ENCODE results near the gene CSGALNACT2.
"Not testable (repeated sequence)": the region's sequence is repeated elsewhere in the genome, so short reads cannot be mapped to it uniquely, and the experiment has no call there.

CSGALNACT2 gene

DNA sequence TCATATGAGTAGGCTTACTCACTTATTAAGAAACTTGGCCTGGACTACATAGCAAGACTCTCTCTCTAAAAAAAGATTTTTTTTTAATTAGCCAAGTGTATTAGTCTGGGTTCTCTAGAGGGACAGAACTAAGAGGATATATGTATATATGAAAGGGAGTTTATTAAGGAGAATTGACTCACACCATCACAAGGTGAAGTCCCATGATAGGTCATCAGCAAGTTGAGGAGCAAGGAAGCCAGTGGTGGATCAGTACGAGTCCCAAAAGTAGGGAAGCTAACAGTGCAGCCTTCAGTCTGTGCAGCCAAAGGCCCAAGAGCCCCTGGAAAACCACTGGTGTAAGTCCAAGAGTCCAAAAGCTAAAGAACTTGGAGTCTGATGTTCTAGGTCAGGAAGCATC is 7.7 kb downstream of the CSGALNACT2 start:
- not testable (repeated sequence) for DNase-seq

GRCh38 chr10:43151371-43151770 is 13.1 kb downstream of the CSGALNACT2 start:
- no peak for DNase-seq

GRCh38 chr10:43153901-43154300 is 15.7 kb downstream of the CSGALNACT2 start:
- DNase-seq = no peak

- DNase-seq = no peak
These were observed 17.0 kb downstream of the CSGALNACT2 start for GRCh38 chr10:43155221-43155620.

- no peak for DNase-seq
These were observed 17.5 kb downstream of the CSGALNACT2 start for GRCh38 chr10:43155741-43156140.

- no peak for DNase-seq
These were observed 18.5 kb downstream of the CSGALNACT2 start for GRCh38 chr10:43156590-43157341.

DNA sequence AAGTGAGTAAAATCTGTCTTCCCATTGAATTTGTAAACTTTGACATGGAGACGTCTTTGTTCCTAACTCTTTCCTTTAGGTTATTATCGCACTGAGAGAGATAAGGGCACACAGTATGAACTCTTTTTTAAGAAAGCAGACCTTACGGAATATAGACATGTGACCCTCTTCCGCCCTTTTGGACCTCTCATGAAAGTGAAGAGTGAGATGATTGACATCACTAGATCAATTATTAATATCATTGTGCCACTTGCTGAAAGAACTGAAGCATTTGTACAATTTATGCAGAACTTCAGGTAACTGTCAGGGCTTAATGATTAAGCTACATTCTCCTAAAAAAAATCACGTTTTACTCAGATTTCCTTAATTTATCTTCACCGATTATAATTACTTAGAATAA is 20.4 kb downstream of the CSGALNACT2 start:
- DNase-seq = no peak

DNA sequence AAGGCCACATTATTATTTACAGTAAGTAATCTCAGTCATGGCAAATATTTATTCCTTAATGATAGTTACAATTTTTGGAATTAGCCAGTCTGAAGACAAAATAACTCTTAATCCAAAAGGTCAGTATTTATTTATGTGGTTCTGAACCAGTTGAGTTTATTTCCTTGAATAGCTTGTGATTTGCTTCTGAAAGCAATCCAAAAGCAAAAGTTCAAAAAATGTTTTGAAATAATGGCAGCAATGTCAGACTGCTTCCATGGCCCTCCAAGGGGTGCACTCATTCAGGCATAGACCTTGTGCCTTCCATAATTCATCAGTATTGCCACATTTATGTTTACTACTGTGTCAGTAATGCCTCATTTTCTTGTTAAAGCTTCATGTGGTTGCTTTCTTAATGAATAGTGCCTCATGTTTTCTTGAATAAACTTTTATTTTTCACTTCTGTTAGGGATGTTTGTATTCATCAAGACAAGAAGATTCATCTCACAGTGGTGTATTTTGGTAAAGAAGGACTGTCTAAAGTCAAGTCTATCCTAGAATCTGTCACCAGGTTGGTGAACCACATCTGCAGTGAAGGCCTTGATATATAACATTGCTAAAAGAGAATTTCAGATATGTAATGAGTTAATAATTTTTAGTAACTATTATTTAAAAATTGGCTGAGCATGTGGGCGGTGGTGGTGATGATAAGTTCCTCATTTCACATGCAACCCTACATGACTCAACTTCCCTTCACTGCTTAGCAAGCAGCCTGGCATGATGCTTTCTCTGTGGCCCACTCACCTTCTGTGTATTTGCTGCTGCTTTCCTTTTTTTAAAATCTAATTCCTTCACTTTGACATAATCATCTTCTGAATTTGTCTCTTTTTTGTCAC is 22.0 kb downstream of the CSGALNACT2 start:
- DNase-seq = peak; percentile 61

DNA sequence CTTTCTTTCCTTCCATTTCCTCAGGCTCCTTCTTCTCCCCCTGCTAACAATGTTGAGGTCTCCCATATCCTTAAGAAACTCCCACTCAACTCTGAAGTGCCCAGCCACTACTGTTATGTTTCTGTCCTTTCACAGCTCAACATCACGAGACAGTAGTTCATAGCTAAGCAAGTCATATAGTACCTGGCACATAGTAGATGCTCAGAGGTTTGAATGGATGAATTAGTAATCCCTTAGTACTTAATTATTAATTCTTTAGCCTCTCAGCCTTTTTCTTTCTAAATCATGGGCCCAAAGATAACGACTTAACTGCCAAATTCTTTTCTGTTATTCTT is 22.6 kb downstream of the CSGALNACT2 start:
- peak; percentile 4 for DNase-seq

- DNase-seq = no peak
These were observed 24.4 kb downstream of the CSGALNACT2 start for GRCh38 chr10:43162604-43163003.

- DNase-seq = no peak
These were observed 28.1 kb downstream of the CSGALNACT2 start for GRCh38 chr10:43166207-43166879.

GRCh38 chr10:43166880-43167497 is 28.7 kb downstream of the CSGALNACT2 start:
- no peak for DNase-seq

- no peak for DNase-seq
These were observed 29.2 kb downstream of the CSGALNACT2 start for GRCh38 chr10:43167498-43167889.

DNA sequence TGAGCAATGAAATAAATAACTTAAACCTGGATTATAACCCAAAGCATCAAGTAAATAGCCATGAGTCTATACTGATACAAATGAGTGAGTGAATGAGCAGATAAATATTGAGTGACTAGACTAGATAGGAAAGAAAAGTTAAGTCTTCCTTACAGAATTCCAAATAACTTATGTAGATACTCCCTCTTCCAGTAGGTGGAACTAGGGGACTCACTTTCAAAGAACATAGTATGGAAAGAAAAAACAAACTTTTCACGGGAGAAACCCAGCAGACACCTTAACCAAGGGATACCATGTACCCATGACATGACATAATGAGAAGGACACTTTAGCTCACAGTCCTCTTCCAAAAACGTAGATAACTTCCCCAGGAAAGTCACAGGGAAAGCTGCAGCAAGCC is 32.2 kb downstream of the CSGALNACT2 start:
- DNase-seq = no peak

GRCh38 chr10:43172645-43173044 is 34.4 kb downstream of the CSGALNACT2 start:
- no peak for DNase-seq

GRCh38 chr10:43173120-43173519 is 34.9 kb downstream of the CSGALNACT2 start:
- no peak for DNase-seq

DNA sequence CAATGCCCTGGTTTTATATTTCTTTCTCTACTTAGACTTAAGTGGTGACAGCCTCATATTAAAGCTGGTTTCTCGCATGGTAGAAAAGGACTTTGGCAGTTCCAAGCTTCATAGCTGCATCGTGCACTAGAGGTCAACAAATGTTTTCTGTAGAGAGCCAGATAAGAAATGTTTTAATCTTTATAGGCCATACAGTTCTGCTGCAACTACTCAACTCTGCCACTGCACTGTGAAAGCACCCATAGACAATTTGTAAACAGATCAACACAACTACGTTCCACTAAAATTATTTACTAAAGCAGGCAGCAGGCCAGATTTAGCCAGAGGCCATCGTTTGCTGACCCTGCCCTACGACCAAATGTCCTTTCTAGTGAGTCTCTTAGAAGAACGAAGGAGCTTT is 36.7 kb downstream of the CSGALNACT2 start:
- DNase-seq = no peak

DNA sequence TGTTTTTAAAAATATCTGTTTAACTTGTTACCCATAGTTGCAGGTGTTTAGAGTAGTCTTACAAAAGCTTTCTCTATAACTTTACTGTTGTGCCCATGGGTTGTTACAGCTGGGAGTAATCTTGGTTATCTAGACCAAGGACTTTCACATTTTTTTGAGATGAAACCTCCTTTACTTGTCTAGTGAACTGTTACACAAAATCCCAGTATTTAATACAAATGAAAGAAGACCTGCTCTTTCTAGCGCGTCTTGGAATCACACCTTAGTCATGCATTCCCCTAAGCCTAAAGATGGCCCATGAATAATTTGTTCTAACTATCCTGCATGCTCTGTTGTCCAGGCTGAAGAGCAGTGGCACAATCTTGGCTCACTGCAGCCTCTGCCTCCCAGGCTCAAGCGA is 38.0 kb downstream of the CSGALNACT2 start:
- DNase-seq = no peak

GRCh38 chr10:43177595-43177994 is 39.4 kb downstream of the CSGALNACT2 start:
- DNase-seq = no peak

GRCh38 chr10:43181146-43181545 is 42.9 kb downstream of the CSGALNACT2 start:
- DNase-seq = no peak

GRCh38 chr10:43183764-43184163 is 45.5 kb downstream of the CSGALNACT2 start:
- not testable (repeated sequence) for DNase-seq

GRCh38 chr10:43186150-43186549 is 47.9 kb downstream of the CSGALNACT2 start:
- DNase-seq = no peak

GRCh38 chr10:43187213-43187612 is 49.0 kb downstream of the CSGALNACT2 start:
- DNase-seq = no peak
